Measurements from ENCODE around the gene ELFN2. TPM values are rescaled to one million over a fixed set of nuclear protein-coding genes. Genes with fewer than 3 reads are reported as not detected.

The ELFN2 gene
- polyA plus RNA-seq (2011; rRNA removed): 2.6 and 3.8 TPM in 2 replicates
- 4.2 and 4.9 TPM in 2 replicates for polyA minus RNA-seq (2011; rRNA and poly(A)+ RNA removed)

- ChIA-PET POLR2A (no interaction called here), CTCF (no interaction called here)
- TF ChIP-seq CTCF (IDR thresholded peaks at IDR 0.05; ENCODE audit: low read depth, low read length): no peak
- H3K27ac ChIP-seq (ENCODE audit: low read depth, low read length): no peak within 1 kb of the TSS
- peak within 1 kb of the TSS; percentile 65 for H3K4me3 ChIP-seq (ENCODE audit: low read depth, low read length)
- no peaks in the 10 kb centered on the region for H3K9me3 ChIP-seq (ENCODE audit: control insufficient read depth, insufficient read depth, low read length)
- H3K27me3 ChIP-seq (ENCODE audit: control insufficient read depth, insufficient read depth, low read length): no peaks in the 10 kb centered on the region
- DNase-seq (ENCODE audit: low read depth, low spot score): no peak
These were observed at the start of gene ELFN2 for GRCh38 chr22:37427135-37427710. ELFN2 (minus strand) TSS chr22:37427479; CDS start chr22:37375534, 51,945 bp downstream.

- DNase-seq (ENCODE audit: low read depth, low spot score): no peak
- ChIA-PET CTCF (no interaction called here), POLR2A (no interaction called here)
- Histone ChIP-seq H3K9me3 (ENCODE audit: control insufficient read depth, insufficient read depth, low read length) (no peaks in the 10 kb centered on the region), H3K4me3 (ENCODE audit: low read depth, low read length) (no peak overlapping the region), H3K27ac (ENCODE audit: low read depth, low read length) (no peak overlapping the region), H3K27me3 (ENCODE audit: control insufficient read depth, insufficient read depth, low read length) (peaks cover 40% of the 10 kb centered on the region)
- TF ChIP-seq CTCF (IDR thresholded peaks at IDR 0.05; ENCODE audit: low read depth, low read length): no peak
These were observed 49.4 kb upstream of the ELFN2 start for GRCh38 chr22:37476389-37477329.

DNA sequence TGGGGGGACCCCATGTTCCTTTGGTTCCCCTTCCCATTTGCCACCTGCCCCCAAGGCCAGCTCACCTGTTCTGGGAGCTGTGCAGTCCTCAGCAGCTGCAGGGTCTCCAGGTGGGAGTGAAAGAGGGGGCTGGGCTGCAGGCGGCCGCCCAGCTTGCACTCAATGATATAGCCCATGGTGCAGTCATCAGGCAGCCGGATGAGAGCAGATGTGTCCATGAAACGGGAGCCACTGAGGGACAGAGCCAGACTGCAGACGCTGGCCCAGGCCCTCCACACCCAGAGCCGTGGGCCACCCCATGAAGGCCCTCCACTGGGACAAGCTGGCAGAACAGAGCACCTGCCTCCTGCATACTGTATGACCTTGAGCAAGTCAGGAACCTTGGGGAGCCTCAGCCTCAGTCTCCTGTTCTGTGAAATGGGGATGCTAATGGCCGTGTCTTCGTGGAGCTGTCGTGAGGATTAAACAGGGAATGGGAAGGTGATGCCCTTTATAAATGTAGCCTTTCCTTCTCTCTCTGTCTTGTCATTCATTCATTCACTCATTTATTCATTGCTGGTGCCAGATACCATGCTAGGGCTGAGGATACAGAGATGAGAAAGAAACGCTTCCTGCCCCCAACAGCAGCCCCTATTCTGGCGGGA lies 47.3 kb upstream of the ELFN2 start:
- no peak overlapping the region for H3K27ac ChIP-seq (ENCODE audit: low read depth, low read length)
- no peak for DNase-seq (ENCODE audit: low read depth, low spot score)
- no peak overlapping the region for H3K4me3 ChIP-seq (ENCODE audit: low read depth, low read length)
- TF ChIP-seq CTCF (IDR thresholded peaks at IDR 0.05; ENCODE audit: low read depth, low read length): no peak
- CTCF ChIA-PET: no interaction called here
- H3K9me3 ChIP-seq (ENCODE audit: control insufficient read depth, insufficient read depth, low read length): no peaks in the 10 kb centered on the region
- peaks cover 48% of the 10 kb centered on the region for H3K27me3 ChIP-seq (ENCODE audit: control insufficient read depth, insufficient read depth, low read length)
- POLR2A ChIA-PET: no interaction called here

DNA sequence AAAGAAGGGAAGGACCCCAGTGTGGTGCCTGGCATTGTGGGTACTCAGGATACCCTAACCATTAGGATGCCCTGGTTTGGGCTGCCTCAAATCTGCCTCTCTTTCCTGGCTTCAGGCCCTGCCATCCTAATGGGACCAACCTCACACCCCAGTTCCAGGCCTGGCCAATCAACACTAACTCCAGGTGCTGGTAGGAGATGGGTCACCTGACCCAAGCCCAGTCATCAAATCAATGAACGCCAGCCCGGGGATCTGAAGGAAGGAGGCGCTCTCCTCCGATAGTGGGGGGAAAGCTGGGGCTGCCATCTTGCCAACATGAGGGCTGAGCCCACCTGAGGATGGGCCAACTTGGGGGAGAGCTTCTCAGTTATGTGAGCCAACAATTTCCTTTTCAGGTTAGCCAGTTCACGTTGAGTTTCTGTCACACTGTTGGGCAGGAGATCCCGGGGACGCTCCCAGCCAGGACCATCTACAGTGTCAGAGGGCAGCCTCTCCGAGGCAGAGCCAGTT lies 46.2 kb upstream of the ELFN2 start:
- no peak for DNase-seq (ENCODE audit: low read depth, low spot score)
- CTCF ChIA-PET: interaction anchor here (0.9 to 1.5 kb wide), 3 partner anchors 13 to 152 kb away, joined by 4 to 5 read pairs (median 5); partner anchors contain the start of gene MFNG
- H3K27ac ChIP-seq (ENCODE audit: low read depth, low read length): no peak overlapping the region
- H3K9me3 ChIP-seq (ENCODE audit: control insufficient read depth, insufficient read depth, low read length): no peaks in the 10 kb centered on the region
- no peak for TF ChIP-seq CTCF (IDR thresholded peaks at IDR 0.05; ENCODE audit: low read depth, low read length)
- no peak overlapping the region for H3K4me3 ChIP-seq (ENCODE audit: low read depth, low read length)
- peaks cover 49% of the 10 kb centered on the region for H3K27me3 ChIP-seq (ENCODE audit: control insufficient read depth, insufficient read depth, low read length)
- POLR2A ChIA-PET: no interaction called here
